GM19099 (cell line): ENCODE results near the gene EFNA1.

ENCODE experiments used
- POLR2A ChIP-seq: IDR thresholded peaks from 3 replicates; pipeline ENCODE4 v1.6.1; 2011; ENCODE audit warnings: low read depth; ENCODE audit not compliant: insufficient read length; ENCODE audit errors: extremely low read depth

Gene EFNA1

DNA sequence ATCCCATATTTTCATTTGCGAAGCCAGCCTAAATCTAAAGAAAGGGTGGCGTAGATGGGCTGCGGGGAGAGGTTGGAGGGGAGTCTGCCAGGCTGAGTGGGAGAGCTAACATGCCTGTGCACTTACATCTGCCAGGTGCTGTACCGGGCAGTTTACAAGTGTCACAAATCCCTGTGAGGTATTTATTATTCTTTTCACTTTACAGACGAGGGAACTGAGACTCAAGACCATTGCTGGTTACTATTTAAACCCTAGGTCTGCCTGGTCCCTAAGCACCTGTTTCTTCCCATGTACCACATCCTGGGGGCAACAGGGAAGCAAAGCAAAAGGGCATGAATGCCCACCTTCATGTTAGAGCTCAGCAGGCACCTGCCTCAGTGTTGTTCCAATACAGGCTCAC, 19.4 kb upstream of the EFNA1 start:
- TF ChIP-seq POLR2A = no peak

GRCh38 chr1:155110381-155110780, 17.3 kb upstream of the EFNA1 start:
- no peak for TF ChIP-seq POLR2A

DNA sequence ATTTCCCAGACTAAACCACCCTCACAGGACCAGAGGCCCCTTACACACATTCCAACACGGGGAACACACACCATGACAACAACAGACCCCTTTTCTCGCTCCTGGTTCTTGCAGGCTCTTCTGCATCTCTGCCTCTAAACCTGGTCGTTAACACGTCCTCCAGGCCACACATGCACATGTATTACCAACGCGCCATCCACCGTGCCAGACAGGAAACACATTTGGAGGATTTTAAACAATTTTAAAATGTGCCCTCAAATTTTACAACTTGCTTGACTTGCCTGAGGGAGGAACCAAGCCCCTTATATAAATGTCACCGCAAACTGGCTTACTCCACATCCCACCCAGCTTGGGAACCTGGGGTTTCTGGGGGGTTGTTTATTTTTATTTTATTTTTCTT, 16.9 kb upstream of the EFNA1 start:
- no peak for TF ChIP-seq POLR2A

GRCh38 chr1:155113450-155113980, 14.2 kb upstream of the EFNA1 start:
- TF ChIP-seq POLR2A = no peak

DNA sequence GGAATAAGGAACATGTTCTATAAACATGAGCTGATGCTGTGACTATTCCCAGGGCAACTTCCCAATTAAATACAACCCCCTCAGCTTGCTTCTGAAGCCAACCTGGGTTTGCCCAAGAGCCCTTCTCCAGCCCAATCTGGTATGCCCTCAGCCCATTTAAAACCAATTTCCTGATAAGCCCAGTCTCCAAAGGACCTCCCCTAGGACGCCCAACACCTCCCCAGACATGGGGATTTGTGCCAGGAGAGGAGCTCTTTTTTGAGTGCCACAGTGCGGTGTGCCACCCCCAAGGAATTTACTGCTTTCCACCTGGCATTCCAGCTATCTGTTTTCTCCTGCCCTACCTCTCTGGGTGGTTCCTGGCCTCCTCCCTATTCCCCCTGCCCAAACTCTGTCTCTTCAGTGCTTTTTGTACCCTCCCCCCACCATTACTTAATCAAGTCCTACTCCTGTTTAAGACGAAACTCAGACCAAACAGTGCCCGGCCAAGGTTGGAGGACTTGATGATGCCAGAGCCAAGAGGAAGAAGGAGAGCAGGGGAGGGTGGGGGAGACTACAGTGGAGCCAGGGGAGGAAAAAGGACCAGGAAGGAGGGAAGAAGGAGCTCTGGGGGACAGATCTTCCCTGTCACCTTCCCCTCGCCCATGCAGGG, 11.4 kb upstream of the EFNA1 start:
- no peak for TF ChIP-seq POLR2A

DNA sequence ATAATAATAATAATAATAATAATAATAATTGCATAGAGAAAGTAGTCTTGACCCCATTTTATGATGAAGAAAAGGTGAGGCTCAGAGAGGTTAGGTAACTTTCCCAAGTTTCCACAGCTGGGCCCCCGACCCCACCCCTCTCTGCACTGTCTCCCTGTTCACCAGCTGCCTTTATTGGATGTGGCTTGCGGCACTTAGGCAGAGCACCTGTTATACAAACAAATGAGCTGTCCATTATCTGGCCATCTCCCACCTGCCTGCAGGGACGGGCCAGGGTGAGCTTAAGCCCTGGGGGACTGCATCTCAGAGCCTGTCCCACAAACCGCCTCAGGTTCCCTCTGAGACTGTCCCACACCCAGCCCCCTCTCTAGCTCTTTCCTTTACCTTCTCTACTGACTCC, 10.1 kb upstream of the EFNA1 start:
- TF ChIP-seq POLR2A = no peak

DNA sequence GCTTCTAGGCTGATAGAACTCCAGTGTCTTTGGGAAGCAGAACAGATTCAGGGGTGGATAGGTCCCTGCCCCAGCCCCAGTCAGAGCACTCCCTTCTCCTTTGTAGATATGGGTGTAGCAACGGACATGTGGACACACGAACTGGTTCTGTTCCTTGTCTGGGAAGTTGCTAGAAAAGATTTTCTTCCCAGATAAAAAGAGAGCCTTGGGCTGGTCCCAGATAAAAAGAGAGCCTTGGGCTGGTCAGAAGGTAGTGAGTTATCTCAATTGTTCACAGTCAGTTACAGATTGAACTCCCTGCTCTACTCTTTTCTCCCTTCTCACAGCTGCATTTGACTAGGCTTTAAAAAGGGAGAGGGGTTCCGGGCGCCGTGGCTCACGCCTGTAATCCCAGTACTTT, 7.4 kb upstream of the EFNA1 start:
- no peak for TF ChIP-seq POLR2A

- TF ChIP-seq POLR2A = no peak
Measured at GRCh38 chr1:155121249-155121648, 6.4 kb upstream of the EFNA1 start.

DNA sequence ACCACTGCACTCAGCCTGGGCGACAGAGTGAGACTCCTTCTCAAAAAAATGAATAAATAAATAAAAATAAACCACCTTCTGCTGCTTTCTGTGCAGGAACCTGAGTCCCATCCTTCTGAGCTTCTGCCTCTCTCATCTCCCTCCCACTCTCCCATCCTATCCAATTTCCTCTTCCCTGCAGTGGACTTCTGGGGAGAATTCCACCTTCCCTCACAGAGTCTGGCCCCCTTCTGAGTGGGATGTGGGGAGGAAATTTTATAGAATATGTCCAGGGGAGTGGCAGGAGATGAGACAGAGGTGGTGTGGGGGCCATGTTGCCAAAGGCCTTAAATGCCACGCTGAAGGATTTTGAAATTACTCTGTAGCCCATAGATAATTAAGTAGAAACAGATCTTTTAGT, 5.4 kb upstream of the EFNA1 start:
- no peak for TF ChIP-seq POLR2A

DNA sequence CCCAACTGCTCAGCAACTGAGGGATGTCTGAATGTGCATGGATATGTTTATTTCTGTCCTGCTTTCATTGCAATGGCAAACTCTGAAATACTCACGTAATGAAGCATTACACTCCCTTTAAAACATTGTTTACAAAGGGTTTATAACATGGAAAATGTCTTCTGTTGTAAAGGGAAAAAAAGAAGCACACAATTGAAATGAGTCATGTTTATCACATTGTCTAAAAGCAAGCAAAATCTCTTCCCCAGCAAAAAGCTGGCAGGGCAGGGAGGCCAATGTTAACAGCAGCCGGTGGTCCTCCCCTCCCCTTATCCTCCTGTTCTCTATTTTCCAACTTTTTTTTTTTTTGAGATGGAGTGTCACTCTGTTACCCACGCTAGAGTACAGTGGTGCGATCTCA, 3.9 kb upstream of the EFNA1 start:
- TF ChIP-seq POLR2A = no peak

DNA sequence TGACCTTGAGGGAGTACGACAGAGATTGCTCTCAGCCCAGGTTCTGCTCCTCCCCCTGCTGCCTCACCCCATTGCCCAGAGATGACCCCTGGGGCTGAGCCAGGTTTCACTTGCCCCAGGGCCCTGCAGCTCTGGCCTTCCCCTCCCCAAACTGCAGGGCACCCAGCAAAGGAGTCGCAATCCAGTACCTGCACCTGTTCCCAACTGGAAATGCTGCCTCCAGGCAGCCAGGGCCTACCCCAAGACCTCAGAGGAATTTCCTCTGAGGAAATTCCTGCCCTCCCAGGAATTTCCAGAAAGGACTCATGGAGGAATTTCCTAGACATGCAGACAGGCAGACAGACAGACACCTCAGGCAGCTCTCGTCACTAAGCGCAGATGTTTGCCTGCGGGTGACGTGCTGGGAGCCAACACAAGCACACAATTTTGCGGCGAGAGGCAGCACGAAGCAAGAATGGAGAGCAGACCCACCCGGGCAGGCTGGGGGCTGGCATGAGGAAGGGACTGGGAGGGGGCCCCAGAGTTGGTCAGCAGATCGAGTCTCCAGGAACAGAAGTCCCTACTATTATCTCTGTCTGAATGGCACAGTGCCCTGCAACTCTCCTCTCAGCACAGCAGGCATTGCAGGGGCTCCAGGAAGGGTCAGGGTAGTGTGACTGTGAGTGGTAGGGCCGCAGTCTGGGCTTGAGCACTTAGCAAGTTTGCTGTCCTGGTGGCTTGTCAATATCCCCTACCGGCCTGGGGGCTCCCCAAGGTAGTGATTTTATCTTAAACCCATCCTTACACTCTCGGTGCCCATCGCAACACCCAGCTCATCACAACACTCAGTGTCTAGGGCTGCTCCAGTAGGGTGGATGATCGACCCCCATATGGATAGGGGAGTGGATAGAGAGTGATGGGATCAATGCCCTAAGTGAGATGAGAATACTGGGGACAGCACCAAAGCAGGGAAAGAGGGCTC, 2.9 kb upstream of the EFNA1 start:
- TF ChIP-seq POLR2A = no peak

- no peak for TF ChIP-seq POLR2A
Measured at GRCh38 chr1:155125511-155125945, 2.1 kb upstream of the EFNA1 start.

GRCh38 chr1:155125946-155126555, 1.6 kb upstream of the EFNA1 start:
- no peak for TF ChIP-seq POLR2A

GRCh38 chr1:155126556-155127104, 1.0 kb upstream of the EFNA1 start:
- no peak for TF ChIP-seq POLR2A
